Measurements from ENCODE around the gene GSTA2. TPM values are rescaled to one million over a fixed set of nuclear protein-coding genes. Genes with fewer than 3 reads are reported as not detected.

Gene GSTA2
- total RNA-seq, 4 donors from 2014 or later, result not detected

DNA sequence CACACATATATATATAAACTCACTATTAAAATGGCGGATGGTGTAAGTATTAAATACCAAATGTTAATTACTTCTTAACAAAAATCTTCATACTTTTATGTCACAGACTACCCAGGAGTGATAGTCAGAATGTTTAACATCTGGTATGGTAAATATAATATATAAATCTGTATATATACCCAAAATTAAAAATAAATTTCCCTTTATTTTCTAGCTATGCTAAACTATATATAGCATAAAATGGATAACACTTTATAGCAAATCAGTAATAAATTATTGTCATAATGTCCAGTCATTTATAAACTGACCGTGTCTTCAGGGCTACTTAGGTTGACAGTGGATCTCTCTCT is 37.1 kb downstream of the GSTA2 start:
- WGBS, 2 donors, result 88 to 89% methylated on average over 2 of the region's 2 CpGs
- TF ChIP-seq, protein P1, sequence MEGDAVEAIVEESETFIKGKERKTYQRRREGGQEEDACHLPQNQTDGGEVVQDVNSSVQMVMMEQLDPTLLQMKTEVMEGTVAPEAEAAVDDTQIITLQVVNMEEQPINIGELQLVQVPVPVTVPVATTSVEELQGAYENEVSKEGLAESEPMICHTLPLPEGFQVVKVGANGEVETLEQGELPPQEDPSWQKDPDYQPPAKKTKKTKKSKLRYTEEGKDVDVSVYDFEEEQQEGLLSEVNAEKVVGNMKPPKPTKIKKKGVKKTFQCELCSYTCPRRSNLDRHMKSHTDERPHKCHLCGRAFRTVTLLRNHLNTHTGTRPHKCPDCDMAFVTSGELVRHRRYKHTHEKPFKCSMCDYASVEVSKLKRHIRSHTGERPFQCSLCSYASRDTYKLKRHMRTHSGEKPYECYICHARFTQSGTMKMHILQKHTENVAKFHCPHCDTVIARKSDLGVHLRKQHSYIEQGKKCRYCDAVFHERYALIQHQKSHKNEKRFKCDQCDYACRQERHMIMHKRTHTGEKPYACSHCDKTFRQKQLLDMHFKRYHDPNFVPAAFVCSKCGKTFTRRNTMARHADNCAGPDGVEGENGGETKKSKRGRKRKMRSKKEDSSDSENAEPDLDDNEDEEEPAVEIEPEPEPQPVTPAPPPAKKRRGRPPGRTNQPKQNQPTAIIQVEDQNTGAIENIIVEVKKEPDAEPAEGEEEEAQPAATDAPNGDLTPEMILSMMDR (IDR thresholded peaks at IDR 0.05), result no peak
- TF ChIP-seq POLR2A (IDR thresholded peaks at IDR 0.05), result no peak
- intact Hi-C loops (cut with DNase I; ENCODE audit: low total_unique reads), result no loop called here
- DNase-seq (ENCODE audit: low spot score in 2 of 2), result no peak
- no peak overlapping the region for H3K4me3 ChIP-seq (ENCODE audit: low read depth, poor library complexity, severe bottlenecking)

DNA sequence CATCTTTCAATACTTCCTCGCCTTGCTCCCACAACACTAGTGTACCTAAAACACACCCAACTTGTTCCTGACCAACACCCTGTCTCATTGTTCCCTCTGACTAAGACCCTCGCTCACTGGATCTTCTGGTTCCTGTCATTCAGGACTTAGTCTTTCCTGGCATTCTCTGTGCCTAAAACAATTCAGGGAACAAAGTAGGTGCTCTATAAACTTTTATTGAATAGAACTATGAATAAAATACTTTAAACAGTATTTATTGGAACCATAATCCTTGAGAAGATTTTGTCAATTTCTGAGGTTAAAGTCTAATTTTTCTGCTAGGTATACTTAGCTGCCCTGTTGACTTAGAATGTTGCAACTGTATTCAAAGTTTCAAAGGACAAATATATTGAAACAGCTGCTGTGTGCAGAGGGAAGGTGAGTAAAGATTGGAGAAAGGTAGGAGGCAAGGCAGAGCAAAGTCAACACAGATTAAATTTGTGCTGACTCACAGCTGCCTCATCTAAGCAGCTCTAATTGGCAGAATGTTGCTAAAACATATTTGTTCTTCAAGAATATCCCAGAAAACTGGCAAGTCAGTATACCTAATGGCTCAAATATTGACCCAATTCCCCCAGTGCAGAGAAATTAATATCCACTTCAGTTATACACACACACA is 37.6 kb downstream of the GSTA2 start:
- 81 to 83% methylated on average over 2 of the region's 2 CpGs for WGBS, 2 donors
- H3K4me3 ChIP-seq (ENCODE audit: low read depth, poor library complexity, severe bottlenecking), result no peak overlapping the region
- intact Hi-C loops (cut with DNase I; ENCODE audit: low total_unique reads), result no loop called here
- no peak for TF ChIP-seq POLR2A (IDR thresholded peaks at IDR 0.05)
- TF ChIP-seq, protein P1 (IDR thresholded peaks at IDR 0.05), result no peak
- no peak for DNase-seq (ENCODE audit: low spot score in 2 of 2)

GRCh38 chr6:52725143-52725534 is 38.1 kb downstream of the GSTA2 start:
- DNase-seq (ENCODE audit: low spot score in 2 of 2), result no peak
- 56 to 57% methylated on average over 3 of the region's 3 CpGs for WGBS, 2 donors
- H3K4me3 ChIP-seq (ENCODE audit: low read depth, poor library complexity, severe bottlenecking), result no peak overlapping the region
- intact Hi-C loops (cut with DNase I; ENCODE audit: low total_unique reads), result no loop called here
- TF ChIP-seq, protein P1 (IDR thresholded peaks at IDR 0.05), result no peak
- no peak for TF ChIP-seq POLR2A (IDR thresholded peaks at IDR 0.05)

- intact Hi-C loops (cut with DNase I; ENCODE audit: low total_unique reads), result no loop called here
- no peak for TF ChIP-seq POLR2A (IDR thresholded peaks at IDR 0.05)
- TF ChIP-seq, protein P1 (IDR thresholded peaks at IDR 0.05), result no peak
- 75 to 77% methylated on average over 13 of the region's 13 CpGs for WGBS, 2 donors
- no peak overlapping the region for H3K4me3 ChIP-seq (ENCODE audit: low read depth, poor library complexity, severe bottlenecking)
- DNase-seq (ENCODE audit: low spot score in 2 of 2), result peak; percentile 52 to 89
These were observed 38.7 kb downstream of the GSTA2 start for GRCh38 chr6:52724406-52725121.

DNA sequence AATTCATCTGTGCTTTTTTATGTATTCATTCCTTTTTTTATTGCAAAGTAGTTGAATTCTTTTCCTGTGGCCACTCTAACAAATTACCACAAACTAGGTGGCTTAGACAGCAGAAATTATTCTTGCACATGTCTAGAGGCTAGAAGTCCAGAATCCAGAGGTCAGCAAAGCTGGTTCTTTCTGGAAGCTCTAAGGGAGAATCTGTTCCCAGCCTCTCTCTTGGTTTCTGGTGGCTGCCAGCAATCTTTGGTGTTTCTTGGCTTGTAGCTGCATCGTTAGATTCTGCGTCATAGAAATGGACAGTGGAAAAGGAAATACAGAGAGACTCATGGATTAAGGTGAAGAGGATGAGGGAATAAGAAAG is 39.3 kb downstream of the GSTA2 start:
- intact Hi-C loops (cut with DNase I; ENCODE audit: low total_unique reads), result no loop called here

More for the DNA sequence above, 39.3 kb downstream of the GSTA2 start:
- H3K4me3 ChIP-seq (ENCODE audit: low read depth, poor library complexity, severe bottlenecking), result no peak overlapping the region
- WGBS, 2 donors, result 27 to 63% methylated on average over 2 of the region's 2 CpGs
- no peak for TF ChIP-seq POLR2A (IDR thresholded peaks at IDR 0.05)
- TF ChIP-seq, protein P1 (IDR thresholded peaks at IDR 0.05), result no peak
- no peak for DNase-seq (ENCODE audit: low spot score in 2 of 2)
